Fibroblast of gingiva (primary cell): Measurements from ENCODE around the gene ZNF136.
A peak's percentile ranks its signal among the peaks of the same experiment; 100 is the strongest.

ENCODE experiments used
- DNase-seq: peaks from one replicate; pipeline ENCODE4 v3.0.0-alpha.2; 2011; ENCODE audit warnings: low read depth

Gene ZNF136

DNA sequence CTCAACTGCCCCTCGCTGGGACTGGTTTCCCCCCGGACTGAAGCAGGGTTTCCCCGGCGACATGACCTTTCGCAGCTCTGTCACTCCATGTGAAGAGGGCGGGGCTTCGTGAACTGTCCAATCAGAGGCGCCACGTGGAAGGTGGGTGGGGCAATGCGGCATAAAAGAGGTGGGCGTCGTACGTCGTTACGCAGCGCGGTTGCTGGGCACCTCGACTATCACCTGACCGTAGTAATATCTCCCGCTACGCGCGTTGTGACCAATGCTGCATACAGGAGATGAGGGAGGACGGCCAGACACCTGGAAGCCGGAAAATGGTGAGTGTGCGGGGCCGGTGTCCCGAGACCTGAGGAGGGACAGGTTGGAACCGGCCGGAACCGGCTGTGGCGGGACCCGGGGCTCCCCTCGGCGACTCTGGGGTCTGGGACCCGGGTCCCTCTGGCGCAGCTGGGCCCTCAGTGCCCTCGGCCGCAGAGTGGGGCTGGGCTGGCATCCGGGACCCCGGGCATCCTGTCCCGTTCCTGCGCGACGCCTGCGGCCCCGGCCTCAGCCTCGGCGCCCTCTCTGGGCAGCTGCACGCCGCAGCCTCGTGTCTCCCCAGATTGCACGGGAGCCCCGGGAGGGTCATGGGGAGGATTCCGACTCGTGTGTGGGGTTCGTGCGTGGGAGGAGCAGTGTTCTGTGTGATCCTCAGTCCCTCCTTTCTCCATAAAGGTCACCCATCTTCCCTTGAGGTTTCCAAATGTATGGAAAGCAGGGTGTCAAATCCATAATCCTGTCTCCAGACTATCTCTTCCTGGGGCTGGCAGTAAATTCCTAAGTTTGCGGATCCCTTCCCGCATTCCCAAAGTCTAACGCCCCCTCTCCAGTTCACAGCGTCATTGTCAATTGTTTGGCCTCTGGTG lies 32.2 kb downstream of the ZNF136 start:
- DNase-seq: no peak

DNA sequence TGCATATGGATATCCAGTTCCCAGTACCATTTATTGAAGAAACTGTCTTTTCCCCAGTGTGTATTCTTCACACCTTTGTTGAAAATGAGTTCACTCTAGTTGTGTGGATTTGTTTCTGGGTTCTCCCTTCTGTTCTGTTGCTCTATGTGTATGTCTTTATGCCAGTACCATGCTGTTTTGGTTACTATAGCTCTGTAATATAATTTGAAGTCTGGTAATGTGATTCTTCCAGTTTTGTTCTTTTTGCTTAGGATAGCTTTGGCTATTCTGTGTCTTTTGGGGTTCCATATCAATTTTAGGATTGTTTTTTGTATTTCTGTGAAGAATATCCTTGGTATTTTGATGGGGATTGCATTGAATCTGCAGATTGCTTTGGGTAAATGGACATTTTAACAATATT lies 35.2 kb downstream of the ZNF136 start:
- DNase-seq: no peak

DNA sequence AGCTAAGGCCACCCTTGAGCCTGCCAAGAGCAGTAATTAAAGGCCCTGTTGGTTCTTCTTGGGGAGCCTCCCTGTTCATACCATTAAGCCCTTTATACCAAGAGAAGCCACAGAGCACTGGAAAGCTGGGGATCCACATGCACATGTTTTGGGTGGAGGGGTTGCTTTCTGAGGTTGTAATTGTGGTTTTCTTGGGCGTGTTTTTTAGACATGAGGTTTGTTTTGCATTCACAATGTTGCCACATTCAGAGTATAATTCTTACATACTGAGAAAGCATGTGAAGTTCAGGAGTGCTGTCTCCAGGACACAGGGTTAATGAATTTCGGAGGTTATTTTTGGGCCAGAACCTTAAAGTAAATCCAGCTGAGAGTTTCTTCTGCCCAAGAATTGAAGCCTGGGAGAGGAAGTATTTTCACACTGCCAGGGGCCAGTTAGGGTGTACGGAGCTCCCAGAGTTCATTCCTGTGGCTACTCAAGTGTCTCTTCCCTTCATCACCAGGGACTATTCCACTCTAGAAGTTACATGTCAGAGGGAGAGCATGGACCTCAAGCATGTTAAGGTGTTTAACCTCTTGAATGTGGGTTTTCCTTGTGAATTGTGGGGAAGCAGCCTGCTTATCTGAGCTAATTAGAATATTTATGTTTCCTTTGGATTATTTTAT lies 37.0 kb downstream of the ZNF136 start:
- DNase-seq: no peak

DNA sequence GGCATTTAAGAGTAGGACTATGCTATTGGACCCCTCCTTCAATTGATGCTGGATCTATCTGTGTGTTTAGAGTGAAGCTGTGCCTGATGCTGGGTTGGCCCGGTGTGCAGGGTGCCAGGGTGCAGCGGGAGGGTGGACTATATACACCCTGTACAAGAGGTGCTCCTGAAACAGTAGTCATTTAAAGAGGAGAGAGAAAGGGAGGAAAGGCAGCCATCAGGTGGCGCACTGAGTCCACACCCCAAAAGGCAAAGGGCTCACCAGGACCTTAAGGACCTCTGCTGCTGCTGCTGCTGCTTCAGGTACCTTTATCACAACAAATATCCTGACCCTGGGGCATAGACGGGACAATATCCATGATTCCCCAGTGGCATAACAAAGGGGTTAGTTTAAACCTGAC lies 39.4 kb downstream of the ZNF136 start:
- DNase-seq: no peak

DNA sequence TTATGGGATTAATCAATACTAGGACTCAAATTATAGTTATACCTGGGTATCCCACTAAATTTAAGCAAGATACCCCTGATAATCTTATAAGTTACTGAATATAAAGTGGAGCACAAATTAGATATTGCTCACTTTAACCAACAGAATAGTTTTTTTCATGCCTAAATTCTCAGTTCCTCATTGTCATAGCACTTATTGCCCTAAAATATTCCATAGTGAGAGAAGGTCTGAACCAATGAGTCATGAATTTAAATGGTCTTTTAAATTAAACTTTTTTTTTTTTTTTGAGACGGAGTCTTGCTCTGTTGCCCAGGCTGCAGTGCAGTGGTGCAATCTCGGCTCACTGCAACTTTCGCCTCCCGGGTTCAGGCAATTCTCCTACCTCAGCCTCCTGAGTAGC lies 42.4 kb downstream of the ZNF136 start:
- DNase-seq: no peak

DNA sequence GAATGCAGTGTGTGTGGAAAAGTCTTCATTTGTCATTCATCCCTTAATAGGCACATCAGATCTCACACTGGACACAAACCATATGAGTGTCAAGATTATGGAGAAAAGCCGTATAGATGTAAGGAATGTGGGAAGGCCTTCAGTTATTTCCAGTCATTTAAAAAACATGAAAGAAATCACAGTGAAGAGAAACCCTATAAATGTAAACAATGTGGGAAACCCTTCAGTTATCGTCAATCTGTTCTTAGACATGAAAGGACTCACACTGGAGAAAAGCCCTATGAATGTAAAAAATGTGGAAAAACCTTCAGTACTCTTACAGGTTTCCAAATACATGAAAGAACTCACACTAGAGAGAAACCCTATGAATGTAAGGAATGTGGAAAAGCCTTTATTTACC lies 45.3 kb downstream of the ZNF136 start:
- no peak for DNase-seq

DNA sequence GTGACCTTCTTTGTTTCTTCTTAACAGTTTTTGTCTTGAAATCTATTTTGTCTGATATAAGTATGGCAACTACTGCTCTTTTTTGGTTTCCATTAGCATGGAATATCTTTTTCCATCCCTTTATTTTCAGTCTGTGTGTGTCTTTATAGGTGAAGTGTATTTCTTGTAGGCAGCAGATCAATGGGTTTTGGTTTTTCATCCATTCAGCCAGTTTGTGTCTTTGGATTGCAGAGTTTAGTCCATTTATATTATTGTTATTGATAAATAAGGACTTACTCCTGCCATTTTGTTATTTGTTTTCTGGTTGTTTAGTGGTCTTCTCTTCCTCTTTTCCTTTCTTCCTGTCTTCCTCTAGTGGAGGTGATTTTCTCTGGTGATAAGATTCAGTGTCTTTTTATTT lies 54.4 kb downstream of the ZNF136 start:
- DNase-seq: no peak

DNA sequence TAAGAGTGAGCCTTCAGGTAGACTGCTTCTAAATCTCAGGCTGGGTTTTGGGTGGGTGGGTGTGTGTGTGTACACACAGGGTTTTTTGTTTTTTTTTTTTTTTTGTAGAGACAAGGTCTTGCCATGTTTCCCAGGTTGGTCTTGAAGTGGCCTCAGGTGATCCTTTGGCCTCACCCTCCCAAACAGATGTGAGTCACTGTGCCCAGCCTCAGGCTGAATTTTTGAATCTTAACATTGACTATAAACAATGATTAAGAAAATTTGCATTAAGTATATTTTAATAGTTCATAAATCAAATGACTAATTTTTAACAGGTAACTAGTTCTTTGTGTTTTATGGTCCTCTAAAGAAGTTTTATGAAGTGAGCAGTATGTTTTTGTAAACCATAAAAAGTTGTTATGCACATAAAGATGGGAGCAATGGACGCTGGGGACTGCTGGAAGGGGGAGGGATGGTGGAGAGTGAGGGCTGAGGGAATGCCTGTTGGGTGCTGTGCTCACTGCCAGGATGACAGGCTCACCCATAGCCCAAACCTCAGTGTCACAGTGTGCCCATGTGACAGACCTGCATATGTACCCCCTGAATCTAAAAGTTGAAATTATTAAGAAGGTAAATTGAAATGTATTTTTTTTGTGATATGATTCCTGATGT lies 60.2 kb downstream of the ZNF136 start:
- DNase-seq: no peak

DNA sequence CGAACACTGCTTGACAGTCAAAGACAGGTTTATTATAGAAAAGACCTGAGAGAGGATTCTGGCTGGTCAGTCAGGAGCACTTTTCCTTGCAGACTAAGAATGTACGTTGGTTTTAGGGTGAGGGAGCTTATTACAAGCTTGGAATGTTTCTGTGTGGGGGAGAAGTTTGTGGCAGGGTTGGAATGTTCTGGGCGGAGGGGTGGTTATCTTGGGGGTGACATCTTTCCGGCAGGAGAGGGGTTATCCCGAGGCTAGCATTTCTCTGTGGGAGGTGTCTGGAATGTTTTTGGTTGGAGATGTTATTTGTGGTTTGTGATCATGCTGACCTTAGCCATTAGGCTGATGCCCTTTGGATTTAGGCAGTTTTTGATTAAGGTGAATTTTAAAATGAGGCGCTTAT lies 61.8 kb downstream of the ZNF136 start:
- no peak for DNase-seq

DNA sequence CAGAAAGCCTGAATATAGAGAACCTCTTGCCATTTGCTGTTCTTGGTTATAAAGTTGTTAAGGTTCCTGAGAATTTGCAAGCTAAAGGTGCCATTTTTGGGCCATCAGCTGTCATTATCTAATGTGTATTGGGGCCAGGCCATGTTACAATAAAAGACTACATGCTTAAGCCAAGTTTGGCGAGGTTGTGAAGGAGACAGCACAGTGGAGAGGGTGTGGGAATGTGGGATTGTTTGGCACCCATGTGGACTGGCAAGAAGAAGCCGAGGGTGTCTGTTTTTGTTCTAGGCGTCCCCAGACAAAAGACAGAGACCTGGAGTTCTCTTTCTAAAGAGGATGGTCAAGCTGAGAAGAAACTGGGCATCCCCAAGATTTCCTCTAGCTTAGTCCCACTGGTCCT lies 67.1 kb downstream of the ZNF136 start:
- no peak for DNase-seq

DNA sequence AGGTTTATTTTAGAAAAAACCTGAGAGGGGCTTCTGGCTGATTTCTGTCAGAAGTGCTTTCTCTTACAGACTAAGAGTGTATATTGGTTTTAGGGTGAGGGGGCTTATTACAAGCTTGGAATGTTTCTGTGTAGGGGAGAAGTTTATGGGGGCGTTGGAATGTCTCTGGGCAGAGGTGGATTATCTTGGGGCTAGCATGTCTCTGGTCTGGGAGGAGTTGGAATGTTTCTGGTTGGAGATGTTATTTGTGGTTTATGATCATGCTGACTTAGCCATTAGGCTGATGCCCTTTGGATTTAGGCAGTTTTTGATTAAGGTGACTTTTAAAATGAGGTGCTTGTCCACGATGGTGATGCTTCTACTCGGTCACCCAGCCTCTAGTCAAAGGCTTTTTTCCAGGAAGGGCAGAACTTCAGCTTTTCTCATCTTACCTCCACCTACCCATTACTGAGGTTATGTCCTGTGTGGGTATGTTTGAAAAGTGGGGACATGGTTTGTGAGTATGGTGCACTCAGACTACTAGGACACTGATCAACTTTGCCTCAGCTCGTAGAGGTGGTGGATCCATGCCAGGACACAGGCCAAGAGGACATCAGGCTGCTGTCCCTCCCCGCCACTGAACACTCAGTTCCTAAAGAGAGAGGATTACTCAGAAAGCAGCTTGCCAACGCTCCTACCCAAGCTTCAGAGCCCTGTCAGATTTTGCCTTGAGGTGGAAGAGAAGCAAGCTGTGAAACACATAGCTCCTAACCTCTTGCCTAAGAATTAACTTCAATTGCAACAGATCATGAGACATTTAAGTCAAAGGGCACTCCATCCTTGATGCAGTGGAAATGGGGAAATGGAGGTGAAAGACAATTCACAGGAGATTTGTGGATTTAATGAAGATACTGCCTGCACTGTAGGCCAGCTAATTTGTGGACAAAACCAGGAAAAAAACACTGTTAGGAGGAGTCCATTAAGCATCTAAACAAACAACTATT lies 68.1 kb downstream of the ZNF136 start:
- peak; percentile 19 for DNase-seq

DNA sequence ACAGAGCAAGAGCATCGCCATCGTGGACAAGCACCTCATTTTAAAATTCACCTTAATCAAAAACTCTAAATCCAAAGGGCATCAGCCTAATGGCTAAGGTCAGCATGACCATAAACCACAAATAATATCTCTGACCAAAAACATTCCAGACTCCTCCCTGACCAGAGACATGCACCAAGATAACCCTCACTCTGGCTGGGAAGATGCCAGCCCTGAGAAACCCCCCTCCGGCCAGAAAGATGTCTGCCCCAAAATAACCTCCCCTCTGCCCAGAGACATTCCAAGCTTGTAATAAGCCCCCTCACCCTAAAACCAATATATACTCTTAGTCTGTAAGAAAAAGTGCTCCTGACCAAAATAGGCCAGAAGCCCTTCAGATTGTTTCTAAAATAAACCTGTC lies 70.1 kb downstream of the ZNF136 start:
- DNase-seq: no peak

DNA sequence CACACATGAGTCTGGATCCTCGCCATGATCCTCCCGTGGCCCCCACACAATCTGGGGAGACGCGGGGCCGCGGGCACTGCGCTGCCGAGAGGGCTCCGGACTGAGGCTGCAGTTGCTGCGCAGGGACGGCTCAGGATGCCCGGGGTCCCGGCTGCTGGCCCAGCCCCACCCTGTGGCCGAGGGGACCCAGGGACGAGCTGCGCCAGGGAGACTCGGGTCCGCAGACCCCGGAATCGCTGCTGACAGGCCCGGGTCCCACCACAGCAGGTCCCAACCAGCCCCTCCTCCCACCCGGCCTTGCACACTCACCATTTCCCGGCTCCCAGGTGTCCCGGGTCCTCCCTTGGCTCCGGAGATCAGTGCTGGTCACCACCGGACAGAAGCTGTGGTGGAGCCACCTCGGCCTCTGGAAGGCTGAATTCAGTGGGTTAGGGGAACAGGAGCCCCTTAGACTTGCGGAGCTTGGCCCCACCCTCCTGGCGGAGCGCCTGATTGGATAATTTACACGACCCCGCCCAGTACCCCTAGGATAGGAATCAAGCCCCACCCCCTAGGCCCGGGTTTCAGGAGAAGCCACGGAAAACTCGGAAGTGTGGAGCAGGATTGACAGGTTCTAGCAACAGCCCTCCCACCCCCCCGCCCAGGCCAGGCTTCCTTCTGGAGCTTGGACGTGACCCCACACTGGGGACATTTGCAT lies 74.4 kb downstream of the ZNF136 start:
- no peak for DNase-seq
